ENCODE measurements around the gene SVEP1.
"Not testable (repeated sequence)": the region's sequence is repeated elsewhere in the genome, so short reads cannot be mapped to it uniquely, and the experiment has no call there.

SVEP1 gene

GRCh38 chr9:110578575-110579033 lies 937 bp downstream of the SVEP1 start:
- no peak for DNase-seq (ENCODE audit: low read depth, low spot score)

- DNase-seq (ENCODE audit: low read depth, low spot score): no peak
Measured at GRCh38 chr9:110575945-110576344, 3.6 kb downstream of the SVEP1 start.

- DNase-seq (ENCODE audit: low read depth, low spot score): no peak
Measured at GRCh38 chr9:110575169-110575568, 4.4 kb downstream of the SVEP1 start.

GRCh38 chr9:110573305-110573704 lies 6.2 kb downstream of the SVEP1 start:
- no peak for DNase-seq (ENCODE audit: low read depth, low spot score)

- no peak for DNase-seq (ENCODE audit: low read depth, low spot score)
Measured at GRCh38 chr9:110571801-110572483, 7.6 kb downstream of the SVEP1 start.

- no peak for DNase-seq (ENCODE audit: low read depth, low spot score)
Measured at GRCh38 chr9:110566156-110566555, 13.4 kb downstream of the SVEP1 start.

GRCh38 chr9:110561826-110562225 lies 17.7 kb downstream of the SVEP1 start:
- DNase-seq (ENCODE audit: low read depth, low spot score): no peak

GRCh38 chr9:110559869-110560268 lies 19.7 kb downstream of the SVEP1 start:
- no peak for DNase-seq (ENCODE audit: low read depth, low spot score)

- no peak for DNase-seq (ENCODE audit: low read depth, low spot score)
Measured at GRCh38 chr9:110555551-110556331, 23.8 kb downstream of the SVEP1 start.

- DNase-seq (ENCODE audit: low read depth, low spot score): no peak
Measured at GRCh38 chr9:110546411-110546871, 33.1 kb downstream of the SVEP1 start.

GRCh38 chr9:110545705-110546104 lies 33.8 kb downstream of the SVEP1 start:
- DNase-seq (ENCODE audit: low read depth, low spot score): no peak

GRCh38 chr9:110543631-110544051 lies 35.9 kb downstream of the SVEP1 start:
- no peak for DNase-seq (ENCODE audit: low read depth, low spot score)

- DNase-seq (ENCODE audit: low read depth, low spot score): no peak
Measured at GRCh38 chr9:110541950-110542349, 37.6 kb downstream of the SVEP1 start.

- DNase-seq (ENCODE audit: low read depth, low spot score): no peak
Measured at GRCh38 chr9:110538647-110539041, 40.9 kb downstream of the SVEP1 start.

- DNase-seq (ENCODE audit: low read depth, low spot score): no peak
Measured at GRCh38 chr9:110537841-110538646, 41.5 kb downstream of the SVEP1 start.

GRCh38 chr9:110536822-110537221 lies 42.7 kb downstream of the SVEP1 start:
- no peak for DNase-seq (ENCODE audit: low read depth, low spot score)

GRCh38 chr9:110534162-110534561 lies 45.4 kb downstream of the SVEP1 start:
- DNase-seq (ENCODE audit: low read depth, low spot score): not testable (repeated sequence)

- no peak for DNase-seq (ENCODE audit: low read depth, low spot score)
Measured at GRCh38 chr9:110532908-110533665, 46.5 kb downstream of the SVEP1 start.

- no peak for DNase-seq (ENCODE audit: low read depth, low spot score)
Measured at GRCh38 chr9:110531776-110532175, 47.8 kb downstream of the SVEP1 start.

GRCh38 chr9:110531241-110531640 lies 48.3 kb downstream of the SVEP1 start:
- DNase-seq (ENCODE audit: low read depth, low spot score): not testable (repeated sequence)

GRCh38 chr9:110528645-110529044 lies 50.9 kb downstream of the SVEP1 start:
- DNase-seq (ENCODE audit: low read depth, low spot score): no peak
